Psoas muscle (tissue), 8 donors: ENCODE results near the gene CPLANE1. TPM values are rescaled to one million over a fixed set of nuclear protein-coding genes. Genes with fewer than 3 reads are reported as not detected.
A peak's percentile ranks its signal among the peaks of the same experiment; 100 is the strongest.
"Not testable (repeated sequence)": the region's sequence is repeated elsewhere in the genome, so short reads cannot be mapped to it uniquely, and the experiment has no call there.

Experiments
- ATAC-seq, 4 donors: fragments of 200-7000 bp; cut with Tn5 transposase; one replicate each; pipeline ENCODE4 v1.9.1; 2020; ENCODE audit warnings: moderate library complexity in 3 of 4, mild to moderate bottlenecking in 2 of 4
- DNase-seq, 2 donors: peaks; one replicate each; pipeline ENCODE4 v3.0.0-alpha.2; 2020
- H3K27ac ChIP-seq: fragments of 200-600 bp; one replicate; pipeline ENCODE4 v1.8.0; 2022
- H3K27me3 ChIP-seq, 3 donors: fragments of 200-600 bp in 1 of 3; one replicate each; pipeline versions ENCODE4 v1.6.1 to v1.8.0; 2013 to 2022; ENCODE audit warnings: low read length in 2 of 3, mild to moderate bottlenecking in 2 of 3, moderate library complexity in 1 of 3; ENCODE audit not compliant: insufficient read depth in 3 of 3
- H3K36me3 ChIP-seq, 2 donors: fragments of 200-600 bp in 1 of 2; one replicate each; pipeline versions ENCODE4 v1.6.1 to v1.8.0; 2013 to 2022; ENCODE audit warnings: low read depth in 1 of 2, mild to moderate bottlenecking in 1 of 2, moderate library complexity in 1 of 2; ENCODE audit not compliant: insufficient read depth in 1 of 2
- H3K4me1 ChIP-seq: fragments of 200-600 bp; one replicate; pipeline ENCODE4 v1.8.0; 2022
- H3K4me3 ChIP-seq: fragments of 200-600 bp; one replicate; pipeline ENCODE4 v1.8.0; 2022; ENCODE audit warnings: mild to moderate bottlenecking
- H3K9me3 ChIP-seq: fragments of 200-600 bp; one replicate; pipeline ENCODE4 v1.8.0; 2022
- WGBS, 3 donors: extraction: QIAGEN DNeasy Blood & Tissue Kit; methylation state at CpG; one replicate each; pipeline versions ENCODE4 v1.1.6 to v1.1.7; 2013; 5-methylcytosine and 5-hydroxymethylcytosine counted together
- intact Hi-C, 2 donors: fragments of 100-400 bp; cut with DNase I; formaldehyde crosslinking; loops; one replicate each; pipeline versions ENCODE4 v1.11.0 to v1.14.2; 2022
- long read RNA-seq, 2 donors: library from polyadenylated mRNA; unstranded; transcript quantifications; one replicate each; pipeline ENCODE4 v2.0.0, GENCODE V29; 2021
- polyA plus RNA-seq, 3 donors: library from polyadenylated mRNA; stranded (reverse); fragments of 200-250 nt; gene quantifications; one replicate each; pipeline ENCODE4 v1.2.3, GENCODE V29; 2013
- total RNA-seq, 4 donors: library from RNA; stranded (reverse); fragmentation: NEBNext Ultra II Directional in 2 of 4; extraction: Animal tissue kit (Norgen Biotek cat#: 25700) in 2 of 4; gene quantifications; one replicate each; pipeline versions ENCODE4 v1.2.1 to v1.2.4, GENCODE V29; 2021 to 2023
- TF ChIP-seq, protein P1 (sequence below): fragments of 200-600 bp; IDR thresholded peaks from one replicate; pipeline ENCODE4 v1.8.0; 2022; ENCODE audit warnings: antibody characterized with exemption
- donor health status: healthy with polysubstance abuse.
- donor health status: DM: no; HTN: no; CAD: no; lungs with moderate emphysema.
- donor health status: Bipolar disorder and iron deficiency.
- donor health status: healthy.
- donor health status: DM: yes; HTN: yes; CAD: no.
- donor health status: DM: no; HTN: no; CAD: no.
- donor health status: DM: no; HTN: no; CAD: no.
- donor health status: DM: yes; HTN: yes; CAD: no.

Gene CPLANE1
- total RNA-seq (10 to 100 TPM in 1 of 4 donors, 1 to 10 TPM in 3; 6.0 to 12.1 (median 6.9) TPM), polyA plus RNA-seq (1 to 10 TPM; 1.4 to 3.3 (median 1.5) TPM)
- long read RNA-seq, donor 1, result 0 reads
- long read RNA-seq, donor 2, partial matches to known transcripts, result 1 of 5 reads
- long read RNA-seq, donor 2, other reads (novel, unspliced or antisense), result 4 of 5 reads

DNA sequence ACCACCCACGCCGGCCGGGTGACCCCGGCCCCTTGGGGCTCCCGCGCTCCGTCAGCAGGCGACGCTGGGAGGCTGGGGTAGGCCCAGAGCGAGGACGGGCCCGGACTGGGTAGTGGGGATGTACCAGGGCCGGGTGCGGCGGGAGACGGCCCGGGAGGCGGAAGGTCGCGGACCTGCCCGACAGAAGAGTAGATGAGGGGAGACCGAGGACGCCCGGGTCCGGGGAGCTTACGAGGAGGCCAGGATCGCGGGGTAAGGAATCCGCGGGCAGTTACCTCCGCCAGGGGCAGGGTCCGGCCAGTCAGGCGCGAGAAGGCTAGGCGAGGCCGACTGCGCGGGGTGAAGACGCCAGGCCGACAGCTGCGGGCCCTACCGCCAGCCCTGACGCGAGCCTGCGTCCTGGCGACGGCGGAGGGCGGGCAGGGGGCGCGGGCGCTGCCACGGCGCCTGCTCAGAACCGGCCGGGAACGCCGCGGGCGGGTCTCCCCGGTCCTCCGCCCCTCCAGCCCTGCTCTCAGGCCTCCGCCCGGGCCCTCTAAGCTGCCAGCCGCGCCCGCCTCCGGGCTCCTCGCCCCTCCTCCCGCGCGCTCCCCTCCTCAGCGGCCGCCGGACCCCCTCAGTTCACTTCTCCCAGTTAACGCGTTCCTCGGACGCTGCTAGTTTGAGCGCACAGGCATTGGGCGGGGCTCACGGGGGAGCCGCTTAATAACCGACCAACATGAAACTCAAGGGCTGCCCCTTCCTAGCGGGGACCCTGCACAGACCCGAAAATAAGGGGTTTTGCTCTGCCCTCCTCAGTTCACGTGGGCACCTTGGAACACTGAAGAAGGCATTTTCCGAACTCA is at the start of gene CPLANE1:
Gene CPLANE1 (minus strand): TSS at position 407 of the 845 bp plus-strand sequence. CDS start 1,678 bp downstream, outside the sequence.
- Histone ChIP-seq H3K27ac (peak within 1 kb of the TSS; percentile 93), H3K4me3 (peak within 1 kb of the TSS; percentile 89), H3K4me1 (peaks cover 17% of the 10 kb centered on the region), H3K27me3 (no peaks in the 10 kb centered on the region), H3K36me3 (peaks cover 0 to 9% of the 10 kb centered on the region in 2 donors), H3K9me3 (peaks cover 4% of the 10 kb centered on the region)
- intact Hi-C loops, result loop anchor here in 1 of 2 donors (10.0 kb wide), 1 partner anchor 46 kb away; no protein-coding TSS in a partner anchor
- DNase-seq (peak; percentile 82 to 88), ATAC-seq (peak; percentile 96 to 97 (median 96))
- WGBS, 3 donors, result 0 to 1% (median 1%) methylated on average over 59 to 88 of the region's 88 CpGs
- TF ChIP-seq, protein P1, sequence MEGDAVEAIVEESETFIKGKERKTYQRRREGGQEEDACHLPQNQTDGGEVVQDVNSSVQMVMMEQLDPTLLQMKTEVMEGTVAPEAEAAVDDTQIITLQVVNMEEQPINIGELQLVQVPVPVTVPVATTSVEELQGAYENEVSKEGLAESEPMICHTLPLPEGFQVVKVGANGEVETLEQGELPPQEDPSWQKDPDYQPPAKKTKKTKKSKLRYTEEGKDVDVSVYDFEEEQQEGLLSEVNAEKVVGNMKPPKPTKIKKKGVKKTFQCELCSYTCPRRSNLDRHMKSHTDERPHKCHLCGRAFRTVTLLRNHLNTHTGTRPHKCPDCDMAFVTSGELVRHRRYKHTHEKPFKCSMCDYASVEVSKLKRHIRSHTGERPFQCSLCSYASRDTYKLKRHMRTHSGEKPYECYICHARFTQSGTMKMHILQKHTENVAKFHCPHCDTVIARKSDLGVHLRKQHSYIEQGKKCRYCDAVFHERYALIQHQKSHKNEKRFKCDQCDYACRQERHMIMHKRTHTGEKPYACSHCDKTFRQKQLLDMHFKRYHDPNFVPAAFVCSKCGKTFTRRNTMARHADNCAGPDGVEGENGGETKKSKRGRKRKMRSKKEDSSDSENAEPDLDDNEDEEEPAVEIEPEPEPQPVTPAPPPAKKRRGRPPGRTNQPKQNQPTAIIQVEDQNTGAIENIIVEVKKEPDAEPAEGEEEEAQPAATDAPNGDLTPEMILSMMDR, result peak; percentile 2

DNA sequence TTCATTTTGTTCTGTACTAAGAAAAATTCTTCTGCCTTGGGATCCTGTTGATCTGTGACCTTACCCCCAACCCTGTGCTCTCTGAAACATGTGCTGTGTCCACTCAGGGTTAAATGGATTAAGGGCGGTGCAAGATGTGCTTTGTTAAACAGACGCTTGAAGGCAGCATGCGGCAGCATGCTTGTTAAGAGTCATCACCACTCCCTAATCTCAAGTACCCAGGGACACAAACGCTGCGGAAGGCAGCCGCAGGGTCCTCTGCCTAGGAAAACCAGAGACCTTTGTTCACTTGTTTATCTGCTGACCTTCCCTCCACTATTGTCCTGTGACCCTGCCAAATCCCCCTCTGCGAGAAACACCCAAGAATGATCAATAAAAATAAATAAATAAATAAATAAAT is 47.1 kb upstream of the CPLANE1 start:
- H3K27me3 ChIP-seq, H3K4me1 ChIP-seq, H3K4me3 ChIP-seq, DNase-seq, H3K27ac ChIP-seq, ATAC-seq, H3K9me3 ChIP-seq: not testable (repeated sequence)
- H3K36me3 ChIP-seq, result peaks cover under 1 to 84% of the 10 kb centered on the region in 2 donors
- intact Hi-C loops, result loop anchor here in 1 of 2 donors (10.0 kb wide), 1 partner anchor 52 kb away; the partner anchor contains the start of gene CPLANE1
- 97 to 99% (median 98%) methylated on average over 7 of the region's 7 CpGs for WGBS, 3 donors

DNA sequence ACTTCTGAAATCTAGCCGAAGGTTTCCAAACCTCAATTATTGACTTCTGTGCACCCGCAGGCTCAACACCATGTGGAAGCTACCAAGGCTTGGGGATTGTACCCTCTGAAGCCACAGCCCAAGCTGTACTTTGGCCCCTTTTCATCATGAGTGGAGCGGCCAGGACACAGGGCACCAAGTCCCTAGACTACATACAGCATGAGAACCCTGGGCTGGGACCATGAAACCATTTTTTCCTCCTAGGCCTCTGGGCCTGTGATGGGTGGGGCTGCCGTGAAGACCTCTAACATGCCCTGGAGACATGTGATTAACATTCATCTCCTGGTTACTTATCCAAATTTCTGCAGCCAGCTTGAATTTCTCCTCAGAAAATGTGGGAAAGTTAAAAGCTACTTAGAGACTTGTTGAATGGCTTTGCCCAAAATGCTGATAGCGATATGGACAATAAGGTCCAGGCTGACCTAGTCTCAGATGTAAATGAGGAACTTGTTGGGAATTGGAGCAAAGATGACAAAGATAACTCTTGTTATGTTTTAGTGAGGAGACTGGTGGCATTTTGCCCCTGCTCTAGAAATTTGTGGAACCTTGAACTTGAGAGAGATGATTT is 34.1 kb upstream of the CPLANE1 start:
- 93 to 97% (median 94%) methylated on average over 5 of the region's 5 CpGs for WGBS, 3 donors
- TF ChIP-seq, protein P1, result no peak
- no peaks in the 10 kb centered on the region for H3K27me3 ChIP-seq
- H3K9me3 ChIP-seq, result no peaks in the 10 kb centered on the region
- no peak overlapping the region for H3K27ac ChIP-seq
- no peaks in the 10 kb centered on the region for H3K36me3 ChIP-seq
- no peak for DNase-seq
- intact Hi-C loops, result no loop called here
- no peaks in the 10 kb centered on the region for H3K4me1 ChIP-seq
- H3K4me3 ChIP-seq, result no peak overlapping the region
- no peak for ATAC-seq

DNA sequence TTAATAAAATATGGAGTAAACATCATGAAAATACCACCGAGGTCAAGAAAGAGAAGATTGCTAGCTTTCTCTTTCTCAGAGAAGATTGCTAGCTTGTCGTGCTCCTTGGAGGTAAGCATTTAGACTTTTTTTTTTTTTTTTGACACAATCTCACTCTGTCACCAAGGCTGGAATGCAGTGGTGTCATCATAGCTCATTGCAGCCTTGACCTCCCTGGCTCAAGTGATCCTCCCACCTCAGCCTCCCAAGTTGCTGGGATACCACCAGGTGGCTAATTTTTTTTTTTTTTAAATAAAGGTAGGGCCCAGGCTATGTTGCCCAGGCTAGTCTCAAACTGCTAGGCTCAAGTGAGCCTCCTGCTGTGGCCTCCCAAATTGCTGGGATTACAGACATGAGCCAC is 26.3 kb upstream of the CPLANE1 start:
- Histone ChIP-seq H3K36me3 (no peaks in the 10 kb centered on the region), H3K27ac (no peak overlapping the region), H3K9me3 (no peaks in the 10 kb centered on the region), H3K27me3 (no peaks in the 10 kb centered on the region), H3K4me1 (no peaks in the 10 kb centered on the region), H3K4me3 (no peak overlapping the region)
- ATAC-seq, result no peak
- TF ChIP-seq, protein P1, result no peak
- DNase-seq, result no peak
- 77 to 86% (median 82%) methylated on average over 2 of the region's 2 CpGs for WGBS, 3 donors
- intact Hi-C loops, result no loop called here

DNA sequence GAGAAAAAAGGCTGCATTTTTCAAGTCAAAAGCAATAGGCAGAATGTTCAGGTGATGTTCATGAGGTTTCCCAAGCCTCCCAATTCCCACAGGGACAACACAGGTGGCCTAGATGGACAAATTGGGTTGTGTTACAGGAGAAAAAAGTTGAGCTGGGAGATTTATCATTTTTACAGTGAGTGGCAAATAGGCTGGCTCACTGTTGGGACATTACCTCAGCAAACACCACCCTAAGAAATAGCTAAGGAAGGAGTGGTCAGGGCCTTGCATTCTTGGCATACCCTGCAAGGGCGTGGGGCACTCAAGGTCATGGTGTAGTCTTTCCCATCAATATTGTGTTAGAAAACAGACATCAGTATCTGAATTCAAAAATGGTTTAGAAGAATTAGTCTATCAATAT is 23.3 kb upstream of the CPLANE1 start:
- no peaks in the 10 kb centered on the region for H3K36me3 ChIP-seq
- no peak overlapping the region for H3K27ac ChIP-seq
- no peaks in the 10 kb centered on the region for H3K27me3 ChIP-seq
- no peak overlapping the region for H3K4me3 ChIP-seq
- ATAC-seq, result no peak
- H3K9me3 ChIP-seq, result no peaks in the 10 kb centered on the region
- no peaks in the 10 kb centered on the region for H3K4me1 ChIP-seq
- intact Hi-C loops, result no loop called here
- TF ChIP-seq, protein P1, result no peak
- 47 to 73% (median 69%) methylated on average over 1 of the region's 1 CpG for WGBS, 3 donors
- DNase-seq, result no peak

DNA sequence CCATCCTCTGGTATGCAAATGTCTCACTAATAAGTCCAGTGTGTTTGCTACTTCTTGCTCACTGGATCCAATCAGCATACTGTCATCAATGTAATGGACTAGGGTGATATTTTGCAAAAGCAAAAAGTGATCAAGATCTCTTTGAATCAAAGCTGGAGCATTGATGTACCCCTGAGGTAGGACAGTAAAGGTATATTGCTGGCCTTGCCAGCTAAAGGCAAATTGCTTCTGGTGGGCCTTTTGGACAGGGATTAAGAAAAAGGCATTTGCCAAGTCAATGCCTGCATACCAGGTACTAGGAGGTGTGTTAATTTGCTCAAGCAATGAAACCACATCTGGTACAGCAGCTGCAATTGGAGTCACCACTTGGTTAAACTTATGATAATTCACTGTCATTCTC is 18.9 kb upstream of the CPLANE1 start:
- ATAC-seq, result not testable (repeated sequence)

More for the DNA sequence above, 18.9 kb upstream of the CPLANE1 start:
- H3K4me1 ChIP-seq, H3K27ac ChIP-seq, DNase-seq, H3K4me3 ChIP-seq, intact Hi-C loops, H3K27me3 ChIP-seq, H3K36me3 ChIP-seq, H3K9me3 ChIP-seq: not testable (repeated sequence)
